GM12878 (cell line): Measurements from ENCODE around the gene ARHGAP32. TPM values are rescaled to one million over a fixed set of nuclear protein-coding genes. Genes with fewer than 3 reads are reported as not detected.

ENCODE experiments used
- ATAC-seq: fragments of 200-7000 bp; cut with Tn5 transposase; 3 replicates; pipeline ENCODE4 v1.9.1; 2020; ENCODE audit warnings: mild to moderate bottlenecking, moderate library complexity
- BruUV-seq: library from RNA; stranded (reverse); fragments of 400-500 nt; replicated peaks from 2 replicates; lab custom pipeline; 2021; lab: Mats Ljungman, UMichigan
- CTCF ChIA-PET: fragments of 300-600 bp; sonication (Branson Sonifier 250); formaldehyde crosslinking; extraction: SDS; loops from one replicate; lab custom pipeline; 2021; ENCODE audit warnings: inconsistent platforms; lab: Yijun Ruan, JAX
- POLR2A ChIA-PET: fragments of 350-600 bp; formaldehyde crosslinking; extraction: SDS; loops from one replicate; lab custom pipeline; 2021; ENCODE audit warnings: inconsistent platforms; lab: Charles Lee
- RAD21 ChIA-PET: fragments of 300-600 bp; sonication (Branson Sonifier 250); formaldehyde crosslinking; loops from one replicate; lab custom pipeline; 2023; ENCODE audit warnings: antibody characterized with exemption; ENCODE audit not compliant: unreplicated experiment; lab: Charles Lee
- SMC1A ChIA-PET: fragments of 300-600 bp; sonication (Branson Sonifier 250); formaldehyde crosslinking; loops from one replicate; lab custom pipeline; 2023; ENCODE audit not compliant: unreplicated experiment, uncharacterized antibody; lab: Charles Lee
- DNase-seq: peaks from one replicate; pipeline ENCODE4 v3.0.0-alpha.2; 2011; ENCODE audit warnings: low read depth, low spot score
- FAIRE-seq: peaks from 3 replicates; lab custom pipeline; 2011; peaks lifted over from hg19 to GRCh38; lab: Jason Lieb, UNC
- H2AFZ ChIP-seq: 2 replicates; pipeline ENCODE4 v1.6.0; 2011; ENCODE audit warnings: low read depth, low read length, control low read depth; ENCODE audit not compliant: control insufficient read depth
- H3K27ac ChIP-seq: 2 replicates; pipeline ENCODE4 v1.5.1; 2011; ENCODE audit warnings: control low read depth; ENCODE audit not compliant: control insufficient read depth, insufficient read depth
- H3K27me3 ChIP-seq, 2 experiments: replicated peaks in 1 of 2; 2 replicates each; pipeline versions ENCODE4 v1.6.0 to v1.6.1; 2011; ENCODE audit warnings: low read length in 1 of 2; ENCODE audit not compliant: control insufficient read depth in 2 of 2, insufficient read depth in 2 of 2
- H3K36me3 ChIP-seq, 2 experiments: 2 replicates each; pipeline ENCODE4 v1.5.1; 2011; ENCODE audit warnings: low read length in 1 of 2; ENCODE audit not compliant: control insufficient read depth in 2 of 2, insufficient read depth in 2 of 2
- H3K4me1 ChIP-seq: 2 replicates; pipeline ENCODE4 v1.6.1; 2011; ENCODE audit warnings: mild to moderate bottlenecking, low read length, moderate library complexity, mixed read lengths; ENCODE audit not compliant: control insufficient read depth, insufficient read depth
- H3K4me2 ChIP-seq: 2 replicates; pipeline ENCODE4 v1.6.0; 2011; ENCODE audit warnings: control low read depth; ENCODE audit not compliant: control insufficient read depth, insufficient read depth
- H3K4me3 ChIP-seq: fragments of 200-600 bp; sonication (generic); 2 replicates; pipeline ENCODE4 v1.5.1; 2016
- H3K79me2 ChIP-seq: 2 replicates; pipeline ENCODE4 v1.6.0; 2011; ENCODE audit warnings: low read length; ENCODE audit not compliant: control insufficient read depth, insufficient read depth
- H3K9ac ChIP-seq: 2 replicates; pipeline ENCODE4 v1.8.0; 2011; ENCODE audit warnings: low read length, control low read depth, mixed read lengths; ENCODE audit not compliant: control insufficient read depth, insufficient read depth
- H3K9me3 ChIP-seq: replicated peaks from 3 replicates; pipeline ENCODE4 v1.5.1; 2011; ENCODE audit warnings: mild to moderate bottlenecking, low read length; ENCODE audit not compliant: control insufficient read depth, insufficient read depth
- H4K20me1 ChIP-seq: 2 replicates; pipeline ENCODE4 v1.6.0; 2011; ENCODE audit not compliant: control insufficient read depth, insufficient read depth
- LARP7 ChIP-seq: fragments of 450-650 bp; IDR thresholded peaks from 2 replicates; pipeline ENCODE4 v1.6.1; 2017; ENCODE audit warnings: mild to moderate bottlenecking
- SIX5 ChIP-seq: IDR thresholded peaks from 2 replicates; pipeline ENCODE4 v1.6.1; 2011; ENCODE audit warnings: mild to moderate bottlenecking, low read depth, low read length, moderate library complexity; ENCODE audit not compliant: severe bottlenecking
- ZNF274 ChIP-seq: IDR thresholded peaks from one replicate; pipeline ENCODE4 v1.8.0; 2011; ENCODE audit not compliant: insufficient read length, insufficient read depth
- WGBS: methylation state at CpG from one replicate; pipeline ENCODE4 v1.1.6; 2016; ENCODE audit warnings: low lambda C conversion rate; ENCODE audit not compliant: insufficient replicate concordance, insufficient coverage; ENCODE audit errors: missing lambda C conversion rate; 5-methylcytosine and 5-hydroxymethylcytosine counted together
- in situ Hi-C: fragments of 300-500 bp; cut with MboI; formaldehyde crosslinking; loops from 9 replicates; pipeline ENCODE4 v1.14.3; 2018; ENCODE audit warnings: mixed read lengths
- intact Hi-C: fragments of 100-400 bp; cut with micrococcal nuclease; formaldehyde crosslinking; loops from one replicate; pipeline ENCODE4 v1.14.2; 2022; ENCODE audit not compliant: unreplicated experiment
- polyA plus RNA-seq, 11 experiments: library from polyadenylated mRNA; depleted of rRNA in 4 of 11; unstranded in 6 of 11; stranded (reverse) in 5 of 11; fragments of >200 nt; fragmentation: Nextera tagmentation in 4 of 11; fragmentation: Illumina TruSeq in 1 of 11; extraction: Ambion mirVana in 4 of 11; extraction: Trizol in 1 of 11; gene quantifications; 1 replicate in 1 of 11; 2 replicates in 10 of 11; pipeline versions ENCODE4 v1.2.1 to v1.2.3, GENCODE V29; 2011 to 2016; ENCODE audit warnings: inconsistent platforms in 2 of 11, missing spikeins in 2 of 11, low read depth in 1 of 11
- total RNA-seq, 4 experiments: library from RNA; depleted of rRNA in 3 of 4; stranded (reverse); fragments of >200 nt in 3 of 4; fragmentation: Illumina TruSeq in 1 of 4; extraction: Trizol in 1 of 4; gene quantifications; 2 replicates each; pipeline versions ENCODE4 v1.2.1 to v1.2.3, GENCODE V29; 2013 to 2021
- TF ChIP-seq, protein P1 (sequence below): fragments of 450-650 bp; formaldehyde crosslinking; IDR thresholded peaks from 2 replicates; pipeline ENCODE4 v1.4.0; 2022; ENCODE audit warnings: mild to moderate bottlenecking, moderate library complexity
- TF ChIP-seq, protein P2 (sequence below): fragments of 450-650 bp; IDR thresholded peaks from 2 replicates; pipeline ENCODE4 v1.6.1; 2017; ENCODE audit warnings: mild to moderate bottlenecking, low read depth, inconsistent platforms; ENCODE audit not compliant: poor library complexity, severe bottlenecking
- TF ChIP-seq, protein P3 (sequence below): fragments of 450-650 bp; IDR thresholded peaks from 2 replicates; pipeline ENCODE4 v1.6.1; 2017; ENCODE audit warnings: antibody characterized with exemption, mild to moderate bottlenecking, moderate library complexity
- TF ChIP-seq, protein P4 (sequence below): fragments of 450-650 bp; conservative IDR thresholded peaks from 2 replicates; pipeline ENCODE4 v1.6.1; 2017; ENCODE audit warnings: mild to moderate bottlenecking, moderate library complexity

ARHGAP32 gene
- total and polyA plus RNA-seq, 10 of the 15 experiments (the other 5 are each of a cell fraction or from before 2014, with no cell fraction given) = under 0.01 to 0.46 (median 0.12) TPM; not detected in 1

DNA sequence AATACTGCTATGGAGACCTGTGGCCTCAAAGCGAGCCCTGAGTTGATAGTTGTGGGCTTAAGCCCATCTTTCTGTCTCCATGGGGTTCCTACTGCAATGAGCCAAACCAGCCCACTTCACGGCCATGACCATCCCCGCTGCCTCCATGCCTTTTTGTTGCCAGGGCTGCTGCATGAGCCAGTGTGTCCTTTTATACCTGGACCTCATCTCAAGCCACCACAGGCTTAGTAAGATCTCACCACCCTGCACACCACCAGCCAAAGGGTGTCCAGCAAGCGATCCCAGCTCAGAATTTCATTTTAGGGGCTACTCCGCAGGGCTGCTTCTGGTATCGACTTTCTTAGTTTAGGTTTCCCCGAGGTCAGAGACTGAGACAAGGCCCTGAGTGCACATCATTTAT lies 257.8 kb downstream of the ARHGAP32 start:
- H3K79me2 ChIP-seq = no peaks in the 10 kb centered on the region
- no peak overlapping the region for H3K9ac ChIP-seq
- ATAC-seq (no peak), DNase-seq (no peak), FAIRE-seq (no peak)
- ChIA-PET SMC1A (interaction anchor here (0.9 to 1.7 kb wide), 2 partner anchors 14 to 49 kb away, joined by 3 to 4 read pairs; no protein-coding TSS in a partner anchor), CTCF (interaction anchor here (0.9 kb wide), 1 partner anchor 48 kb away, joined by 3 read pairs; no protein-coding TSS in a partner anchor), POLR2A (no interaction called here), RAD21 (no interaction called here)
- in situ Hi-C loops (no loop called here), intact Hi-C loops (no loop called here)
- H3K4me2 ChIP-seq = no peak overlapping the region
- no TSS peak for BruUV-seq
- no peaks in the 10 kb centered on the region for H4K20me1 ChIP-seq
- H3K4me3 ChIP-seq = no peak overlapping the region
- WGBS = 47% methylated on average over 7 of the region's 7 CpGs
- H2AFZ ChIP-seq = no peak overlapping the region
- H3K4me1 ChIP-seq = peaks cover under 1% of the 10 kb centered on the region
- H3K27ac ChIP-seq = no peak overlapping the region
- no peaks in the 10 kb centered on the region for H3K9me3 ChIP-seq
- TF ChIP-seq, protein P1, sequence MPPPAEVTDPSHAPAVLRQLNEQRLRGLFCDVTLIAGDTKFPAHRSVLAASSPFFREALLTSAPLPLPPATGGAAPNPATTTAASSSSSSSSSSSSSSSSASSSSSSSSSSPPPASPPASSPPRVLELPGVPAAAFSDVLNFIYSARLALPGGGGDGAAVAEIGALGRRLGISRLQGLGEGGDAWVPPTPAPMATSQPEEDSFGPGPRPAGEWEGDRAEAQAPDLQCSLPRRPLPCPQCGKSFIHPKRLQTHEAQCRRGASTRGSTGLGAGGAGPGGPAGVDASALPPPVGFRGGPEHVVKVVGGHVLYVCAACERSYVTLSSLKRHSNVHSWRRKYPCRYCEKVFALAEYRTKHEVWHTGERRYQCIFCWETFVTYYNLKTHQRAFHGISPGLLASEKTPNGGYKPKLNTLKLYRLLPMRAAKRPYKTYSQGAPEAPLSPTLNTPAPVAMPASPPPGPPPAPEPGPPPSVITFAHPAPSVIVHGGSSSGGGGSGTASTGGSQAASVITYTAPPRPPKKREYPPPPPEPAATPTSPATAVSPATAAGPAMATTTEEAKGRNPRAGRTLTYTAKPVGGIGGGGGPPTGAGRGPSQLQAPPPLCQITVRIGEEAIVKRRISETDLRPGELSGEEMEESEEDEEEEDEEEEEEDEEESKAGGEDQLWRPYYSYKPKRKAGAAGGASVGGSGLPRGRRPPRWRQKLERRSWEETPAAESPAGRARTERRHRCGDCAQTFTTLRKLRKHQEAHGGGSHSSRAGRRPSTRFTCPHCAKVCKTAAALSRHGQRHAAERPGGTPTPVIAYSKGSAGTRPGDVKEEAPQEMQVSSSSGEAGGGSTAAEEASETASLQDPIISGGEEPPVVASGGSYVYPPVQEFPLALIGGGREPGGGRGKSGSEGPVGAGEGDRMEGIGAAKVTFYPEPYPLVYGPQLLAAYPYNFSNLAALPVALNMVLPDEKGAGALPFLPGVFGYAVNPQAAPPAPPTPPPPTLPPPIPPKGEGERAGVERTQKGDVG = no peak
- TF ChIP-seq, protein P2, sequence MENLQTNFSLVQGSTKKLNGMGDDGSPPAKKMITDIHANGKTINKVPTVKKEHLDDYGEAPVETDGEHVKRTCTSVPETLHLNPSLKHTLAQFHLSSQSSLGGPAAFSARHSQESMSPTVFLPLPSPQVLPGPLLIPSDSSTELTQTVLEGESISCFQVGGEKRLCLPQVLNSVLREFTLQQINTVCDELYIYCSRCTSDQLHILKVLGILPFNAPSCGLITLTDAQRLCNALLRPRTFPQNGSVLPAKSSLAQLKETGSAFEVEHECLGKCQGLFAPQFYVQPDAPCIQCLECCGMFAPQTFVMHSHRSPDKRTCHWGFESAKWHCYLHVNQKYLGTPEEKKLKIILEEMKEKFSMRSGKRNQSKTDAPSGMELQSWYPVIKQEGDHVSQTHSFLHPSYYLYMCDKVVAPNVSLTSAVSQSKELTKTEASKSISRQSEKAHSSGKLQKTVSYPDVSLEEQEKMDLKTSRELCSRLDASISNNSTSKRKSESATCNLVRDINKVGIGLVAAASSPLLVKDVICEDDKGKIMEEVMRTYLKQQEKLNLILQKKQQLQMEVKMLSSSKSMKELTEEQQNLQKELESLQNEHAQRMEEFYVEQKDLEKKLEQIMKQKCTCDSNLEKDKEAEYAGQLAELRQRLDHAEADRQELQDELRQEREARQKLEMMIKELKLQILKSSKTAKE = no peak
- TF ChIP-seq, protein P3, sequence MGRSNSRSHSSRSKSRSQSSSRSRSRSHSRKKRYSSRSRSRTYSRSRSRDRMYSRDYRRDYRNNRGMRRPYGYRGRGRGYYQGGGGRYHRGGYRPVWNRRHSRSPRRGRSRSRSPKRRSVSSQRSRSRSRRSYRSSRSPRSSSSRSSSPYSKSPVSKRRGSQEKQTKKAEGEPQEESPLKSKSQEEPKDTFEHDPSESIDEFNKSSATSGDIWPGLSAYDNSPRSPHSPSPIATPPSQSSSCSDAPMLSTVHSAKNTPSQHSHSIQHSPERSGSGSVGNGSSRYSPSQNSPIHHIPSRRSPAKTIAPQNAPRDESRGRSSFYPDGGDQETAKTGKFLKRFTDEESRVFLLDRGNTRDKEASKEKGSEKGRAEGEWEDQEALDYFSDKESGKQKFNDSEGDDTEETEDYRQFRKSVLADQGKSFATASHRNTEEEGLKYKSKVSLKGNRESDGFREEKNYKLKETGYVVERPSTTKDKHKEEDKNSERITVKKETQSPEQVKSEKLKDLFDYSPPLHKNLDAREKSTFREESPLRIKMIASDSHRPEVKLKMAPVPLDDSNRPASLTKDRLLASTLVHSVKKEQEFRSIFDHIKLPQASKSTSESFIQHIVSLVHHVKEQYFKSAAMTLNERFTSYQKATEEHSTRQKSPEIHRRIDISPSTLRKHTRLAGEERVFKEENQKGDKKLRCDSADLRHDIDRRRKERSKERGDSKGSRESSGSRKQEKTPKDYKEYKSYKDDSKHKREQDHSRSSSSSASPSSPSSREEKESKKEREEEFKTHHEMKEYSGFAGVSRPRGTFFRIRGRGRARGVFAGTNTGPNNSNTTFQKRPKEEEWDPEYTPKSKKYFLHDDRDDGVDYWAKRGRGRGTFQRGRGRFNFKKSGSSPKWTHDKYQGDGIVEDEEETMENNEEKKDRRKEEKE = no peak
- TF ChIP-seq ZNF274 (no peak), SIX5 (no peak), LARP7 (no peak)
- TF ChIP-seq, protein P4, sequence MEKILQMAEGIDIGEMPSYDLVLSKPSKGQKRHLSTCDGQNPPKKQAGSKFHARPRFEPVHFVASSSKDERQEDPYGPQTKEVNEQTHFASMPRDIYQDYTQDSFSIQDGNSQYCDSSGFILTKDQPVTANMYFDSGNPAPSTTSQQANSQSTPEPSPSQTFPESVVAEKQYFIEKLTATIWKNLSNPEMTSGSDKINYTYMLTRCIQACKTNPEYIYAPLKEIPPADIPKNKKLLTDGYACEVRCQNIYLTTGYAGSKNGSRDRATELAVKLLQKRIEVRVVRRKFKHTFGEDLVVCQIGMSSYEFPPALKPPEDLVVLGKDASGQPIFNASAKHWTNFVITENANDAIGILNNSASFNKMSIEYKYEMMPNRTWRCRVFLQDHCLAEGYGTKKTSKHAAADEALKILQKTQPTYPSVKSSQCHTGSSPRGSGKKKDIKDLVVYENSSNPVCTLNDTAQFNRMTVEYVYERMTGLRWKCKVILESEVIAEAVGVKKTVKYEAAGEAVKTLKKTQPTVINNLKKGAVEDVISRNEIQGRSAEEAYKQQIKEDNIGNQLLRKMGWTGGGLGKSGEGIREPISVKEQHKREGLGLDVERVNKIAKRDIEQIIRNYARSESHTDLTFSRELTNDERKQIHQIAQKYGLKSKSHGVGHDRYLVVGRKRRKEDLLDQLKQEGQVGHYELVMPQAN = no peak
- no peaks in the 10 kb centered on the region for H3K36me3 ChIP-seq
- no peaks in the 10 kb centered on the region; a peak in 1 of 4 replicates for H3K27me3 ChIP-seq
